Thyroid gland (tissue), 4 donors: Measurements from ENCODE around the gene CRYAB.

ENCODE experiments used
- POLR2A ChIP-seq, 2 donors: fragments of 450-650 bp; IDR thresholded peaks; one replicate each; pipeline ENCODE4 v1.6.1; 2017; ENCODE audit warnings: antibody characterized with exemption in 2 of 2, mild to moderate bottlenecking in 2 of 2, moderate library complexity in 1 of 2
- TF ChIP-seq, protein P1 (sequence below), 6 experiments: fragments of 200-600 bp in 3 of 6; fragments of 450-650 bp in 3 of 6; sonication (generic) in 3 of 6; IDR thresholded peaks; one replicate each; pipeline ENCODE4 v1.5.1; 2016 to 2019; ENCODE audit warnings: antibody characterized with exemption in 6 of 6, mild to moderate bottlenecking in 2 of 6, inconsistent platforms in 1 of 6, moderate library complexity in 1 of 6

DNA sequence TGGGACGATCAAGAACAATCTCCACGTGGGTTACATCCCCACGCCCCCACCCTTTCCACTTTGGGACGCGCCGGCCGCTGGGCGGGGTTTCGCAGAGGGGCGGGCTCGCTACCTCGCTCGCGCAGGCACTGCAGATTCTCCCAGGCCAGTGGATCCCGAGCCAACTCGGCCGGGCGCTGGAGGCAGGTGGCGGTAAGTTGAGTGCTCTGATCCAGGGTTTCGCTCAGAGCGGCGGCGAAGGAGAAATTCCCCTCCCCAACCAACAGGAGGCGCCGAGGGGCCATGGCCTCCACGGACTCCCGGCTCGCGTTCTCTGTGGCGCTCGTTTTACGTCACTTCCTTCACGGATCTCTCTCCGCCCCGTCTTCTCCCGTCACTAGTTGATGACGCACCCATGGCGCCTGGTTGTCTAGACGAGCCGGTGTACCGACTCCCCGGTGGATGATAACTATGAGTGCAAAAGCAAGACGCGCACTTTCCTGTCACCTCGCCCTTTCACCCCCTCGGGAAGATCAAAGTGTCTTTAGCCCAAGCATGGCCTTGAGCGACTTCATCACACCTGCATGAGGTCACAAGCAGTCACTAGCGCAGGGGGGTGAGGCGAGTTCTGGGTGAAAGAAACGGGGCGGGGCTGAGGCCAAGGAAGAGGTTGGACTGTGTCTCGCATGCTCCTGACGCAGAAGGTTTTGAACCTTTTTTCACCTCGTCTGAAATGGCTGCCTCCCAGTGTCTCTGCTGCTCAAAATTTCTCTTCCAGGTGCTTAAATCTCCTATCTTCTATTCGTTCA is 32.5 kb downstream of the CRYAB start, which contains the start of the genes CFAP68 and FDXACB1:
- TF ChIP-seq, protein P1, sequence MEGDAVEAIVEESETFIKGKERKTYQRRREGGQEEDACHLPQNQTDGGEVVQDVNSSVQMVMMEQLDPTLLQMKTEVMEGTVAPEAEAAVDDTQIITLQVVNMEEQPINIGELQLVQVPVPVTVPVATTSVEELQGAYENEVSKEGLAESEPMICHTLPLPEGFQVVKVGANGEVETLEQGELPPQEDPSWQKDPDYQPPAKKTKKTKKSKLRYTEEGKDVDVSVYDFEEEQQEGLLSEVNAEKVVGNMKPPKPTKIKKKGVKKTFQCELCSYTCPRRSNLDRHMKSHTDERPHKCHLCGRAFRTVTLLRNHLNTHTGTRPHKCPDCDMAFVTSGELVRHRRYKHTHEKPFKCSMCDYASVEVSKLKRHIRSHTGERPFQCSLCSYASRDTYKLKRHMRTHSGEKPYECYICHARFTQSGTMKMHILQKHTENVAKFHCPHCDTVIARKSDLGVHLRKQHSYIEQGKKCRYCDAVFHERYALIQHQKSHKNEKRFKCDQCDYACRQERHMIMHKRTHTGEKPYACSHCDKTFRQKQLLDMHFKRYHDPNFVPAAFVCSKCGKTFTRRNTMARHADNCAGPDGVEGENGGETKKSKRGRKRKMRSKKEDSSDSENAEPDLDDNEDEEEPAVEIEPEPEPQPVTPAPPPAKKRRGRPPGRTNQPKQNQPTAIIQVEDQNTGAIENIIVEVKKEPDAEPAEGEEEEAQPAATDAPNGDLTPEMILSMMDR (IDR thresholded peaks at IDR 0.05): peak; percentile 92 to 100 (median 98)
- peak in 1 of 2 donors; percentile 87 for TF ChIP-seq POLR2A (IDR thresholded peaks at IDR 0.05)
